LoVo (cell line): ENCODE data around the gene KLK3.

Experiments used
- DNase-seq: peaks from one replicate; pipeline ENCODE4 v3.0.0-alpha.2; 2016; ENCODE audit warnings: low spot score

Gene KLK3

DNA sequence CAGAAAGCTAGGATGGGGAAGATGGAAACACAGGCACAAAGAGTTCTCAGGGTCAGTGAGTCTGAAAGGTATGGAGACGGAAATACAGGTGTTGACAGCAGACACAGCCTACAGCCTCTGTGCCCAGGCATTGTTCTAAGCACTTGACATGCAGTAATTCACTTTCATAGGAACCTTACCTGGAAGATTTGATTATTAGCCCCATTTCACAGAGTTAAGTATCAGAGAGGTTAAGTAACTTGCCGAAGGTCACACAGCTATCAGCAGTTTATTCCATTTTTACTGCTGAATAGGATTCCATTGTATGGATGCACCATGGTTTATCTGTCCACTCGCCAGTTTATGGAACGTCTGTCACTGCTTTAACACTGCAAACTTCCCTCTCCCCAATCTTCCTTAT lies 43.3 kb downstream of the KLK3 start:
- DNase-seq: no peak

GRCh38 chr19:50899569-50899968 lies 44.9 kb downstream of the KLK3 start:
- no peak for DNase-seq

DNA sequence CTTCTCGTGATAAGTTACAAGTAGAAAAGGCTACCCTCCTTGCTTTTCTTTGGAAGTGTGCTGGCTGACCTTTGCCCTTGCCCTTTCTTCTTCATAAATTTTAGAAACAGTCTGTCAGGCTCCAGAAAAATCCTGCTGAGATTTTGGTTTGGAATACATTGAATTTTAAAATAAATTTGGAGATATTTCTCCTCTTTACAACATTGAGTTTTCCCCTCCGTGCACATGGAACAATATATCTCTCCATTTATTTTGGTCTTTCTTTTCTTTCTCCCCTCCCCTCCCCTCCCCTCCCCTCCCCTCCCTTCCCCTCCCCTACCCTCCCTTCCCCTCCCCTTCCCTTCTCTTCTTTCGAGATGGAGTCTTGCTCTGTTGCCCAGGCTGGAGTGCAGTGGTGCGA lies 47.9 kb downstream of the KLK3 start:
- no peak for DNase-seq

DNA sequence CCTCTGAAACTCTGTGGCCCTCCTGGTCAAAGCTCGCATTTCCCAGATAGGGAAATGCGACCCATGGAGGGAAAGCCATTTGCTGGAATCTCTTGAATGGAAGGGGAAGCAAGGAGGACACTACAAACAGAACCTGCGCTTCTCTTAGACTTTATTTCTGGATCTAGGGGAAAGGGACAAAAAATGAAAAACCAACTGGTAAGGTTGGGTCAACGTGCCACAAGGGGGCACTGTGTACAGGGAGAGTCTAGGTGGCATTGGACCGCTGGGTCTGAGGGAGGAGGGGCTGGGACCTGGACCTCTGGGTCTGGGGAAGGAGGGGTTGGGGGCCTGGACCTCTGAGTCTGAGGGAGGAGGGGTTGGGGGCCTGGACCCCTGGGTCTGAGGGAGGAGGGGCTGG lies 51.5 kb downstream of the KLK3 start:
- DNase-seq: peak; percentile 23

DNA sequence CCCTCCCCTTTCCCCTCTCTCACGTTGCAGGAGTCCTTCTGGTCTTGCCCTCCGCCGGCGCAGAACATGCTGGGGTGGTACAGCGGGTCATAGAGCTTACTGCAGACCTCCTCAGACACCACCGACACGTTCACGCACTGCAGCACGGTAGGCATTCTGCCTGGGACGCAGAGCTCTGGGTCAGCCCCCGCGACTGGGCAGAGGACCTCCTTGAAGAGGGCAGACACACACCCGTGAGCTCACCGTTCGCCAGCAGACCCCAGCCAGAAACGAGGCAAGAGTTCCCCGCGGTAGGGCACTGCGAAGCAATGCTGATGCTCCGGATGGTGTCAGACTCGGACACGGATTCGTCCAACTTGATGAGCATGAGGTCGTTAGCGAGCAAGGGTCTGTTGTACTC lies 53.6 kb downstream of the KLK3 start:
- no peak for DNase-seq

GRCh38 chr19:50909240-50910070 lies 54.7 kb downstream of the KLK3 start:
- peak; percentile 55 for DNase-seq
